Psoas muscle (tissue), 8 donors: ENCODE data around the gene MORN5. TPM values are rescaled to one million over a fixed set of nuclear protein-coding genes. Genes with fewer than 3 reads are reported as not detected.

ENCODE experiments used
- ATAC-seq, 4 donors: fragments of 200-7000 bp; cut with Tn5 transposase; one replicate each; pipeline ENCODE4 v1.9.1; 2020; ENCODE audit warnings: moderate library complexity in 3 of 4, mild to moderate bottlenecking in 2 of 4
- DNase-seq, 2 donors: peaks; one replicate each; pipeline ENCODE4 v3.0.0-alpha.2; 2020
- H3K27ac ChIP-seq: fragments of 200-600 bp; one replicate; pipeline ENCODE4 v1.8.0; 2022
- H3K27me3 ChIP-seq, 3 donors: fragments of 200-600 bp in 1 of 3; one replicate each; pipeline versions ENCODE4 v1.6.1 to v1.8.0; 2013 to 2022; ENCODE audit warnings: low read length in 2 of 3, mild to moderate bottlenecking in 2 of 3, moderate library complexity in 1 of 3; ENCODE audit not compliant: insufficient read depth in 3 of 3
- H3K36me3 ChIP-seq, 2 donors: fragments of 200-600 bp in 1 of 2; one replicate each; pipeline versions ENCODE4 v1.6.1 to v1.8.0; 2013 to 2022; ENCODE audit warnings: low read depth in 1 of 2, mild to moderate bottlenecking in 1 of 2, moderate library complexity in 1 of 2; ENCODE audit not compliant: insufficient read depth in 1 of 2
- H3K4me1 ChIP-seq: fragments of 200-600 bp; one replicate; pipeline ENCODE4 v1.8.0; 2022
- H3K4me3 ChIP-seq: fragments of 200-600 bp; one replicate; pipeline ENCODE4 v1.8.0; 2022; ENCODE audit warnings: mild to moderate bottlenecking
- H3K9me3 ChIP-seq: fragments of 200-600 bp; one replicate; pipeline ENCODE4 v1.8.0; 2022
- WGBS, 3 donors: extraction: QIAGEN DNeasy Blood & Tissue Kit; methylation state at CpG; one replicate each; pipeline versions ENCODE4 v1.1.6 to v1.1.7; 2013; 5-methylcytosine and 5-hydroxymethylcytosine counted together
- intact Hi-C, 2 donors: fragments of 100-400 bp; cut with DNase I; formaldehyde crosslinking; loops; one replicate each; pipeline versions ENCODE4 v1.11.0 to v1.14.2; 2022
- polyA plus RNA-seq, 3 donors: library from polyadenylated mRNA; stranded (reverse); fragments of 200-250 nt; gene quantifications; one replicate each; pipeline ENCODE4 v1.2.3, GENCODE V29; 2013
- total RNA-seq, 4 donors: library from RNA; stranded (reverse); fragmentation: NEBNext Ultra II Directional in 2 of 4; extraction: Animal tissue kit (Norgen Biotek cat#: 25700) in 2 of 4; gene quantifications; one replicate each; pipeline versions ENCODE4 v1.2.1 to v1.2.4, GENCODE V29; 2021 to 2023
- TF ChIP-seq, protein P1 (sequence below): fragments of 200-600 bp; IDR thresholded peaks from one replicate; pipeline ENCODE4 v1.8.0; 2022; ENCODE audit warnings: antibody characterized with exemption
- donor health status: healthy with polysubstance abuse.
- donor health status: DM: no; HTN: no; CAD: no; lungs with moderate emphysema.
- donor health status: Bipolar disorder and iron deficiency.
- donor health status: healthy.
- donor health status: DM: yes; HTN: yes; CAD: no.
- donor health status: DM: no; HTN: no; CAD: no.
- donor health status: DM: no; HTN: no; CAD: no.
- donor health status: DM: yes; HTN: yes; CAD: no.

MORN5 gene
- total and polyA plus RNA-seq, 7 donors, result not detected

DNA sequence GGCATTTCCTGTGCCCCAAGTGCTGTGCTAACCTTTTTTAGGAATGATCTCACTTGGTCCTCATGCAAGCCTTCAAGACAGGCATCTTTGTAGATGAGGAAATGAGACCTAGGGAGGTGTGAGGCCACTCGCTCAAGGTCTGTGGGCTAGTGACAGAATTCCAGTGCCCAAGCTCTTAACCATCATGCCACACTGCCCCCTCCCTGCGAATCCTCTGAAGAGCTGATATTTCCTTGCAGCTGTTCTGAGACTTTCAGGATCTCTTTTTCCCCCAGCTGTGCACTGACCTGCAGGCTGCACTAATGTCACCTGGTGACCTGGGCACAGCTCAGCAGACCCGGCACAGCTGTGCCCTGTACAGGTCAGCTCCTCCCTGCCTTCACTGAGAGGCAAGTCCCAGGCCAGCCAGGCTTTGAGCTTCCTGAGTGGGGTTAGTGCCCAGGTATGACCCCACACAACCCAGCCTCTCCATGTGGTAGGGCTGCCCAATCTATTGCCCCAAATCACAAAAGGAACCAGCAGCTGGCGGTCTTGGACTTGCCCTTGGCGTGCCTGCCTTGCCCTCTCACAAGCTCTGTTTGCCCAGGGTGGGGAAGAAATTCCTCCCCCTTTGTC is 32.7 kb downstream of the MORN5 start:
- ATAC-seq (no peak), DNase-seq (no peak)
- Histone ChIP-seq H3K27me3 (no peaks in the 10 kb centered on the region), H3K9me3 (no peaks in the 10 kb centered on the region), H3K27ac (no peak overlapping the region), H3K4me1 (no peaks in the 10 kb centered on the region), H3K36me3 (no peaks in the 10 kb centered on the region), H3K4me3 (no peak overlapping the region)
- 73 to 77% (median 75%) methylated on average over 5 of the region's 5 CpGs for WGBS, 3 donors
- TF ChIP-seq, protein P1, sequence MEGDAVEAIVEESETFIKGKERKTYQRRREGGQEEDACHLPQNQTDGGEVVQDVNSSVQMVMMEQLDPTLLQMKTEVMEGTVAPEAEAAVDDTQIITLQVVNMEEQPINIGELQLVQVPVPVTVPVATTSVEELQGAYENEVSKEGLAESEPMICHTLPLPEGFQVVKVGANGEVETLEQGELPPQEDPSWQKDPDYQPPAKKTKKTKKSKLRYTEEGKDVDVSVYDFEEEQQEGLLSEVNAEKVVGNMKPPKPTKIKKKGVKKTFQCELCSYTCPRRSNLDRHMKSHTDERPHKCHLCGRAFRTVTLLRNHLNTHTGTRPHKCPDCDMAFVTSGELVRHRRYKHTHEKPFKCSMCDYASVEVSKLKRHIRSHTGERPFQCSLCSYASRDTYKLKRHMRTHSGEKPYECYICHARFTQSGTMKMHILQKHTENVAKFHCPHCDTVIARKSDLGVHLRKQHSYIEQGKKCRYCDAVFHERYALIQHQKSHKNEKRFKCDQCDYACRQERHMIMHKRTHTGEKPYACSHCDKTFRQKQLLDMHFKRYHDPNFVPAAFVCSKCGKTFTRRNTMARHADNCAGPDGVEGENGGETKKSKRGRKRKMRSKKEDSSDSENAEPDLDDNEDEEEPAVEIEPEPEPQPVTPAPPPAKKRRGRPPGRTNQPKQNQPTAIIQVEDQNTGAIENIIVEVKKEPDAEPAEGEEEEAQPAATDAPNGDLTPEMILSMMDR, result no peak
- intact Hi-C loops, result no loop called here

DNA sequence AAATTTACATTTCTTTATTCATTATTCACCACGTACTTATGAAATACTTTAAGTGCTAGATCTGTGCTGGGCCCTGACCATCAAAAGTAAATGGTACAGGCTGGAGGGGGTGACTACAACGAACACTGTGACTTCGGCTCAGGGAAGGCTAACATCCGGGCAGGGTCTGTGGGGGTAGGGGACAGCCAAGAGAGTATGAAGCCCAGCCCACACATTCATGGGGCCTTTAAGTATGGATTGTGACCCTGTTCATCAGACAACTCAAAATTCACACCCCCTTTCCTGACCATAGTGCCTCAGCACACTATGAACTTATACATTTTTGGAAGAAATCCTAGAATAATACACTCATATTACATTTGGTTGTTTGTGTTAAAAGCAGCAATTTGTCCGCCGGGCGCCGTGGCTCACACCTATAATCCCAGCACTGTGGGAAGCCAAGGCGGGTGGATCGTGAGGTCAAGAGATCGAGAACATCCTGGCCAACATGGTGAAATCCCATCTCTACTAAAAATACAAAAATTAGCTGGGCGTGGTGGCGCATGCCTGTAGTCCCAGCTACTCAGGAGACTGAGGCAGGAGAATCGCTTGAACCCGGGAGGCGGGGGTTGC is 33.3 kb downstream of the MORN5 start:
- intact Hi-C loops, result no loop called here
- Histone ChIP-seq H3K36me3 (no peaks in the 10 kb centered on the region), H3K27ac (no peak overlapping the region), H3K4me3 (no peak overlapping the region), H3K9me3 (no peaks in the 10 kb centered on the region), H3K4me1 (no peaks in the 10 kb centered on the region), H3K27me3 (no peaks in the 10 kb centered on the region)
- ATAC-seq (no peak), DNase-seq (no peak)
- WGBS, 3 donors, result 78 to 82% (median 78%) methylated on average over 16 of the region's 16 CpGs
- TF ChIP-seq, protein P1, result no peak

GRCh38 chr9:122193651-122194050 is 33.9 kb downstream of the MORN5 start:
- Histone ChIP-seq H3K4me1 (no peaks in the 10 kb centered on the region), H3K4me3 (no peak overlapping the region), H3K9me3 (no peaks in the 10 kb centered on the region), H3K27ac (no peak overlapping the region), H3K27me3 (no peaks in the 10 kb centered on the region), H3K36me3 (no peaks in the 10 kb centered on the region)
- TF ChIP-seq, protein P1, result no peak
- 80 to 83% (median 82%) methylated on average over 6 of the region's 6 CpGs for WGBS, 3 donors
- DNase-seq, result no peak
- ATAC-seq, result no peak
- intact Hi-C loops, result no loop called here

DNA sequence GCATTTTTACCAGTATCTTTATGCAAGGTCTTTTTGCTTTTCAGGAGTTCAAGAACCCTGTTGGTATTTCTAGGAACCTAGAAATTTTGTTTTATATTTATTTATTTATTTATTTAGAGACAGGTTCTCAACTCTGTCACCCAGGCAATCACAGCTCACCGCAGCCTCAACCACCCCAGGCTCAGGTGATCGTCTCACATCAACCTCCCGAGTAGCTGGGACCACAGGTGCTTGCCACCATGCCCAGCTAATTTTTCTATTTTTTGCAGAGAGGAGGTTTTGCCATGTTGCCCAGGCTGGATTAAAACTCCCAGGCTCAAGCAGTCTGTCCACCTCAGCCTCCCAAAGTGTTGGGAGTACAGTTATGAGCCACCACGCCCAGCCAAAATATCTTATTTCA is 36.2 kb downstream of the MORN5 start:
- 66 to 75% (median 72%) methylated on average over 4 of the region's 4 CpGs for WGBS, 3 donors
- ATAC-seq, result no peak
- H3K27ac ChIP-seq, result no peak overlapping the region
- DNase-seq, result no peak
- H3K27me3 ChIP-seq, result no peaks in the 10 kb centered on the region
- intact Hi-C loops, result no loop called here
- H3K9me3 ChIP-seq, result no peaks in the 10 kb centered on the region
- H3K4me3 ChIP-seq, result no peak overlapping the region
- H3K4me1 ChIP-seq, result no peaks in the 10 kb centered on the region
- TF ChIP-seq, protein P1, result no peak
- no peaks in the 10 kb centered on the region for H3K36me3 ChIP-seq

GRCh38 chr9:122197426-122197825 is 37.7 kb downstream of the MORN5 start:
- intact Hi-C loops, result no loop called here
- no peak for ATAC-seq
- no peaks in the 10 kb centered on the region for H3K36me3 ChIP-seq
- H3K4me3 ChIP-seq, result no peak overlapping the region
- WGBS, 3 donors, result 57 to 59% (median 58%) methylated on average over 7 of the region's 7 CpGs
- H3K4me1 ChIP-seq, result no peaks in the 10 kb centered on the region
- TF ChIP-seq, protein P1, result no peak
- H3K27me3 ChIP-seq, result no peaks in the 10 kb centered on the region
- DNase-seq, result no peak
- H3K9me3 ChIP-seq, result no peaks in the 10 kb centered on the region
- H3K27ac ChIP-seq, result no peak overlapping the region
